RWPE1 (cell line): ENCODE results near the gene ADAP1.

Experiments
- CTCF ChIA-PET: fragments of 350-600 bp; sonication (Branson Sonifier 250); formaldehyde crosslinking; extraction: SDS; loops from one replicate; lab custom pipeline; 2021; lab: Yijun Ruan, JAX
- POLR2A ChIA-PET: fragments of 400-600 bp; formaldehyde crosslinking; extraction: SDS; loops from one replicate; lab custom pipeline; 2020; ENCODE audit warnings: antibody characterized with exemption; ENCODE audit not compliant: low non-redundant PET; lab: Yijun Ruan, JAX
- DNase-seq: peaks from one replicate; pipeline ENCODE4 v3.0.0; 2012; ENCODE audit warnings: low spot score
- H3K27ac ChIP-seq: fragments of 450-650 bp; 2 replicates; pipeline ENCODE4 v1.5.1; 2017
- TF ChIP-seq, protein P1 (sequence below): fragments of 450-650 bp; conservative IDR thresholded peaks from 2 replicates; pipeline ENCODE4 v1.5.1; 2017; ENCODE audit warnings: low read depth, mild to moderate bottlenecking

The ADAP1 gene

GRCh38 chr7:913736-914520 is 40.6 kb downstream of the ADAP1 start:
- TF ChIP-seq, protein P1, sequence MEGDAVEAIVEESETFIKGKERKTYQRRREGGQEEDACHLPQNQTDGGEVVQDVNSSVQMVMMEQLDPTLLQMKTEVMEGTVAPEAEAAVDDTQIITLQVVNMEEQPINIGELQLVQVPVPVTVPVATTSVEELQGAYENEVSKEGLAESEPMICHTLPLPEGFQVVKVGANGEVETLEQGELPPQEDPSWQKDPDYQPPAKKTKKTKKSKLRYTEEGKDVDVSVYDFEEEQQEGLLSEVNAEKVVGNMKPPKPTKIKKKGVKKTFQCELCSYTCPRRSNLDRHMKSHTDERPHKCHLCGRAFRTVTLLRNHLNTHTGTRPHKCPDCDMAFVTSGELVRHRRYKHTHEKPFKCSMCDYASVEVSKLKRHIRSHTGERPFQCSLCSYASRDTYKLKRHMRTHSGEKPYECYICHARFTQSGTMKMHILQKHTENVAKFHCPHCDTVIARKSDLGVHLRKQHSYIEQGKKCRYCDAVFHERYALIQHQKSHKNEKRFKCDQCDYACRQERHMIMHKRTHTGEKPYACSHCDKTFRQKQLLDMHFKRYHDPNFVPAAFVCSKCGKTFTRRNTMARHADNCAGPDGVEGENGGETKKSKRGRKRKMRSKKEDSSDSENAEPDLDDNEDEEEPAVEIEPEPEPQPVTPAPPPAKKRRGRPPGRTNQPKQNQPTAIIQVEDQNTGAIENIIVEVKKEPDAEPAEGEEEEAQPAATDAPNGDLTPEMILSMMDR: peak; percentile 32
- POLR2A ChIA-PET: interaction anchor here (0.5 kb wide), 1 partner anchor 60 kb away, joined by 3 read pairs; no protein-coding TSS in a partner anchor

DNA sequence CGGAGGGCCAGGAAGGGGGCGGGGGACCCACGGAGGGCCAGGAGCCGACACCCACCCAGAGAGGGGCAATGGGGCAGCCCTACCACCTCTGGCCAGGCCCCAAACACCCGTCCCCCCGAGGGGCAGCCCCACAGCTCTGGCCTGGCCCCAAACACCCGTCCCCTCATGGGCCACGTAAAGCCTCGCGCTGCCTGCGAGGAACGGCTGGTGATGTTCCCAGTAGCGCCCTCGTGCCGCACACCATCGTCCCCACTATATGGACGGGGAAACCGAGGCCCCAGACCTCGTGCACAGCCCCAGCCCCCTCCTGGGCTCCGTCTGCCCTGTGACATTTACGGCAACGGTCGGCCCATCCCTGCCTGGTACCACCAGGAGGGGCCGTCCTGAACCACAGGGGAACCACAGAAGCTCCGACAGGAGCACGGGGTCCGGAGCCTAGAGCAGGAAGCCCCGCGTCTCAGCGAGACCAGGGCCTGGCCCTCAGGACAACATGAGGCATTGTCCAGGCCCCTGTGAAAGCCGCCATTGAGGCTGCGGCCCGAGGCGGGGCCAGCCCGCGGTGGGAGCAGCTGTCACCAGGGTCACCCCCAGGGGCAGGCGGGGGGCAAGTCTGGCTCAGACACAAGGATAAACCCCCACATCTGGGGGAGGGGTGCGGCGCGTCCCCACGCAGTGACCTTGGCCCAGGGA is 42.5 kb downstream of the ADAP1 start:
- ChIA-PET POLR2A (no interaction called here), CTCF (no interaction called here)
- no peak for DNase-seq
- H3K27ac ChIP-seq: no peak overlapping the region
- TF ChIP-seq, protein P1: no peak

More at GRCh38 chr7:913736-914520, 40.6 kb downstream of the ADAP1 start:
- H3K27ac ChIP-seq: peak overlapping the region; percentile 36
- CTCF ChIA-PET: interaction anchor here (0.6 to 1.4 kb wide), 8 partner anchors 36 to 262 kb away, joined by 3 to 8 read pairs (median 4); partner anchors contain the start of gene ADAP1
- DNase-seq: peak; percentile 71

GRCh38 chr7:910931-911431 is 43.5 kb downstream of the ADAP1 start:
- TF ChIP-seq, protein P1: no peak
- H3K27ac ChIP-seq: no peak overlapping the region
- POLR2A ChIA-PET: no interaction called here
- DNase-seq: no peak
- CTCF ChIA-PET: interaction anchor here (0.6 to 1.3 kb wide), 4 partner anchors 43 to 270 kb away, joined by 3 to 8 read pairs (median 6); partner anchors contain the start of gene ADAP1

DNA sequence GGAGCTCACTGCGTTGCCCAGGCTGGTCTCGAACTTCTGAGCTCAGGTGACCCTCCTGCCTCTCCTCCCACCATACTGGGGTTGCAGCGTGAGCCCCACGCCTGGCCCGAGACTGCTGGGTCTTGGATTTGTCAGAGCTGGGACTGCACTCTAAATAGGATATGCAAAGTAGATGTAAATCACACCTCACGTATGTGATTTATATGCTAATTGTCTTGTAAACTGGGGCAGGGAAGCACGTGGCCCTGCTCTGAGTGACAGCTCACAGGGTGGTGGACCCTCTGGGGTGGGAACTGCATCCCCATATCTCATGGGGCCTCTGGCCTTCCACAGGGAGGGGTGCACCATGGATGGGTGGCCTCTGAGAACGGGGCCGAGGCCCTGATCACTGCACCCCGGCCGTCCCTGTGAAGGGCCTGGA is 44.0 kb downstream of the ADAP1 start:
- no peak for DNase-seq
- H3K27ac ChIP-seq: no peak overlapping the region
- TF ChIP-seq, protein P1: no peak
- ChIA-PET POLR2A (no interaction called here), CTCF (interaction anchor here (0.6 to 1.3 kb wide), 5 partner anchors 44 to 270 kb away, joined by 3 to 8 read pairs (median 7); partner anchors contain the start of genes ADAP1 and GPR146)

DNA sequence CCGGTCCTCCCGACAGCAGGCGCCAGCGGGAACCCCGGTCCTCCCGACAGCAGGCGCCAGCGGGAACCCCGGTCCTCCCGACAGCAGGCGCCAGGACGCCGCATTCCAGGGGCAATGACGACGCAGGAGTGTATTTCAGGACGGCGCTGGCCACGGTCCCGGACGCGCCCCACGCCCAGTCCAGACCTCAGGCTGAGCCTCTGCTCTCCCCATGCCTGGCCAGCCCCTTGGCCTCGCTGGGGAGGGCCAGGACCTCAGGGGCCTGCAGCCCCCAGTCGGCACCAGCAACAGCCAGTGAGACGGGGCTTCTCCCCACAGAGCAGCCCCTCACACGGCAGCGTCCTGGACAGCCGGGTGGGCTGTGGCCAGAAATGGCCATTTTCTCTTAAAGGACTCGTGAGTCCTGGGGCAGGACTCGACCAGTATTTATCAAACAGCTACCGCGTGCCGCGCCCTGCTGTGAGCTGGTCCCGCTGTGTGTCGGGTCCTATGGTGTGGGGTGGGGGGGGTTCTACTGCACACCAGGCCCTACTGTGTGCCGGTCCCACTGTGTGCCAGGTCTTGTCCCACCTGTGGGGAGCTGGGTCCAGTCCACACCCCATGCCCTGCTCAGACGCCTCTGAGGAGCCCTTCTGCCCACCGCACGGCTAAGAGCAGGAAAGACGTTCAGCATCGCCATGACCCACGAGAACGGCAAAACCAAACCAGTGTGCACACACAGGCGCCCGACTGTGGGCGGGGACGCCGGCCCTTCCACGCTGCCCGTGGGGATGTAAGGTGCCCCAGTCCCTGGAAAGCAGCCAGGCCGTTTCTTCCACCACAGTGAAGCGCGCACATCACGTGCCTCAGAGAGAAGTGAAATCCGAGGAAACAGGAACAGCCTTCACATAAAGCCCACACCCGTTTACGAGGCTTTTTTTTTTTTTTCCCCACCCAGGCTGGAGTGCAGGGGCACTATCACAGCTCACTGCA is 44.8 kb downstream of the ADAP1 start:
- POLR2A ChIA-PET: no interaction called here
- CTCF ChIA-PET: interaction anchor here (0.5 to 2.1 kb wide), 14 partner anchors 8 to 565 kb away, joined by 3 to 8 read pairs (median 5); partner anchors contain the start of genes ADAP1 and GPR146
- no peak overlapping the region for H3K27ac ChIP-seq
- TF ChIP-seq, protein P1: no peak
- peak; percentile 28 for DNase-seq
